Heart left ventricle (tissue), 13 donors: ENCODE data around the gene WNT9A.
A peak's percentile ranks its signal among the peaks of the same experiment; 100 is the strongest.

Source experiments
- POLR2A ChIP-seq, 2 donors: fragments of 450-650 bp; IDR thresholded peaks; one replicate each; pipeline ENCODE4 v1.6.1; 2017; ENCODE audit warnings: antibody characterized with exemption in 2 of 2, mild to moderate bottlenecking in 2 of 2, moderate library complexity in 2 of 2
- TF ChIP-seq, protein P1 (sequence below), 12 donors: fragments of 200-600 bp; sonication (generic) in 4 of 12; IDR thresholded peaks; one replicate each; pipeline versions ENCODE4 v1.5.0 to v1.8.0; 2018 to 2022; ENCODE audit warnings: antibody characterized with exemption in 12 of 12, mild to moderate bottlenecking in 5 of 12
- donor health status: ischemic (EF 13 %, LVEDD 7.1; RV severe dilation, severe dysfunction).
- donor health status: DM: no; HTN: yes; CAD: no.
- donor health status: DM: no; HTN: no; CAD: no.
- donor health status: ischemic (EF 25% LVEDD 6.9; RV normal size, moderate dysfunction).
- donor health status: ischemic (EF 25% LVEDD 5.7; RV mildly dilated, moderate dysfunction).
- donor health status: ischemic (EF 35%, LVEDD 5.7; RV mildly dilated, moderate dysfunction).
- donor health status: nonischemic (EF 11% LVEDD 7.7; RV severe dilation, severe dysfunction).
- donor health status: DM: yes; HTN: yes; CAD: no.
- donor health status: PGD.
- donor health status: ischemic (EF 29% LVEDD 5.4; RV normal size, mild dysfunction).
- donor health status: nonischemic (EF 23%, LVEDD 6.1; RV moderate dilation, normal function).

DNA sequence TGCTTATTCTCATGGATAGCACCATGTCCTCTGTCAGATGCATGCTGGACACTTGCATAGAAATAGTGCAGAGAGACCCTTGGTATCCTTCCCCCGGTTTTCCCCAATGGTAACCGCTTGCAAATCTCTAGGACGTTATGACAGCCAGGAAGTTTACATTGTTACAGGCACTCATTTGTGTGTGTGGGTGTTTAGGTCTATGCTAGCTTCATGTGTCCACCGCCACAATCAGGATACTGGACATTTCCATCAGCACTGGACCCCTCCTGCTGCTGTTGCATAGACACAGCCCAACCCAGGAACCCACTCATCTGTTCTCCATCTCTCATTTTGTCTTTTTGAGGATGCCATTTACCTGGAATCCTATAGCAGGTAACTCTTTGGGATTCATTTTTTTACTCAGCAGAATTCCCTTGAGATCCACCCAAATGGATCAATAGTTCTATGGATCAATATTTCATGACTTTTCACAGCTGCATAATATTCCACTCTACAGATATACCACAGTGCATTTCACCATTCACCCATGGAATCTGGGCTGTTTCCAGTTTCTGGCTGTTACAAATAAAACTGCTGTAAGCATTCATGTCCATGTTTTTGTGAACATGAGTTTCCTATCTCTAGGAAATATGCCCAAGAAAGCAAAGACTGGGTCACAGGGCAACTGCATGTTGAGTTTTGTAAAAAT, 6.6 kb upstream of the WNT9A start:
- TF ChIP-seq, protein P1, sequence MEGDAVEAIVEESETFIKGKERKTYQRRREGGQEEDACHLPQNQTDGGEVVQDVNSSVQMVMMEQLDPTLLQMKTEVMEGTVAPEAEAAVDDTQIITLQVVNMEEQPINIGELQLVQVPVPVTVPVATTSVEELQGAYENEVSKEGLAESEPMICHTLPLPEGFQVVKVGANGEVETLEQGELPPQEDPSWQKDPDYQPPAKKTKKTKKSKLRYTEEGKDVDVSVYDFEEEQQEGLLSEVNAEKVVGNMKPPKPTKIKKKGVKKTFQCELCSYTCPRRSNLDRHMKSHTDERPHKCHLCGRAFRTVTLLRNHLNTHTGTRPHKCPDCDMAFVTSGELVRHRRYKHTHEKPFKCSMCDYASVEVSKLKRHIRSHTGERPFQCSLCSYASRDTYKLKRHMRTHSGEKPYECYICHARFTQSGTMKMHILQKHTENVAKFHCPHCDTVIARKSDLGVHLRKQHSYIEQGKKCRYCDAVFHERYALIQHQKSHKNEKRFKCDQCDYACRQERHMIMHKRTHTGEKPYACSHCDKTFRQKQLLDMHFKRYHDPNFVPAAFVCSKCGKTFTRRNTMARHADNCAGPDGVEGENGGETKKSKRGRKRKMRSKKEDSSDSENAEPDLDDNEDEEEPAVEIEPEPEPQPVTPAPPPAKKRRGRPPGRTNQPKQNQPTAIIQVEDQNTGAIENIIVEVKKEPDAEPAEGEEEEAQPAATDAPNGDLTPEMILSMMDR (IDR thresholded peaks at IDR 0.05), result peak in 2 of 12 donors; percentile 5 to 14
- TF ChIP-seq POLR2A (IDR thresholded peaks at IDR 0.05), result no peak
